Right ventricle myocardium inferior (tissue), 1 donor: ENCODE results near the gene NFIB. TPM values are rescaled to one million over a fixed set of nuclear protein-coding genes. Genes with fewer than 3 reads are reported as not detected.

ENCODE experiments used
- ATAC-seq: fragments of 200-7000 bp; cut with Tn5 transposase; one replicate; pipeline ENCODE4 v1.9.1; 2020; ENCODE audit warnings: mild to moderate bottlenecking, moderate library complexity
- DNase-seq: peaks from one replicate; pipeline ENCODE4 v3.0.0; 2021; ENCODE audit errors: missing footprints
- intact Hi-C: fragments of 100-400 bp; cut with DNase I; formaldehyde crosslinking; loops from one replicate; pipeline ENCODE4 v1.11.0; 2022
- total RNA-seq: library from RNA; stranded (reverse); fragmentation: NEBNext Ultra II Directional; extraction: Animal tissue kit (Norgen Biotek cat#: 25700); gene quantifications from one replicate; pipeline ENCODE4 v1.2.1, GENCODE V29; 2021
- donor health status: DM: no; HTN: yes; CAD: no; lungs with severe emphysema.

Gene NFIB
- total RNA-seq, 1 donor from 2014 or later, result 116 TPM

DNA sequence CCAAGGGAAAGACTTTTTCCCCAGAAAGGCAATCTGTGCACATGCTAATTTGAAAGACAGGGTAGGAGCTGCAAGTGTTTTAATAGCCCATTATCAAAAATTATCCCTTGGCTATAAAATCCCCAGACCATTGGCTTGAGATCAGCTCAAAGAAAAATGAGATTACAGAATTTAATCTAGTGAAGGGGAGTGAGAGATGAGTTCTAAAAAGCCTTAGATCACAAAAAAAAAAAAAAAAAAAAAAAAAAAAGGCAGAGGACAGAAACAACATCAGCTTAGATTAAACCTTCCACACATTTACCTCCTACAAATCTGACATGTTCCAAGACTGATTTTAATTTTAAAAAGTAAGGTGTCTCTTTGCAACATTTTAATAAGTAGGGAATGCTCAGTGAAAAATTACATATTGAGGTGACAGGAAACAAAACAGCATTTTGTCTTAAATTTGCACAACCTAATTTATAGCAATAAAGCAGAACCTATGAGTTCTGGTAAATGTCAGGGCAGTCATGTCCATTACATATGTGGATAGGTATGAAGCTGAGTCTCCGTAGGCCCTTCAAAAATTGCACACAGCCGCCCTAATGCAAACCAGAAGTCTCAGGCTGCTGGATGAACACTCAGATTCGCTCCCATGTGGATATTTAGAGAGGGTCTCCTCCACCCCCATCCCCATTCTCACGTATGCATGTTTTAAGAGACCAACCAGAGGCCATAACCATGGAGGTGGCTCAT lies 43.4 kb downstream of the NFIB start:
- ATAC-seq, result peak; percentile 34

GRCh38 chr9:14269916-14270315 lies 44.0 kb downstream of the NFIB start:
- intact Hi-C loops, result loop anchor here (5.0 kb wide), 1 partner anchor 42 kb away; the partner anchor contains the start of gene NFIB
- ATAC-seq, result no peak
- DNase-seq, result no peak

More for the DNA sequence above, 43.4 kb downstream of the NFIB start:
- no peak for DNase-seq
- intact Hi-C loops, result no loop called here

- no peak for ATAC-seq
- DNase-seq, result no peak
- intact Hi-C loops, result loop anchor here (5.0 kb wide), 1 partner anchor 42 kb away; no protein-coding TSS in a partner anchor
These were observed 50.0 kb downstream of the NFIB start for GRCh38 chr9:14263707-14264483.

DNA sequence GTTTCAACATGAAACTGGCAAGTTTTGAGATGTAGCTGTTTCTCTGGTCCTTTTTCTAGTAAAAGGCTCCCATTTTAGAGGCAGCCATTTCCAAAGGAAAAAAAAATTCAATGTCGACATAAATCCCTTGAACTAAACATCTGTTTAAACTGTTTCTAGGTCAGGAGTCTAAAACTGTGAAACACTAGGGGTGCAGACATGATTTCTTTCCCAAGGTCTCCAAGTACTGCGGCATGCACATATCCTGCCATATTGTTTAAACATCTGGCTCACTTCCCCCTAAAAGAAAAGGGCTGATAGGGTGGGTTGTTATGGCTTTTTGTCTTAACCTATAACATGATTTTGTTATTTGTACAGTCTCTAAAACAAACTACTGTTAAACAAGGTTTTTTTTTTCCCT lies 51.1 kb downstream of the NFIB start:
- intact Hi-C loops, result loop anchor here (5.0 kb wide), 1 partner anchor 41 kb away; no protein-coding TSS in a partner anchor
- DNase-seq (no peak), ATAC-seq (no peak)

GRCh38 chr9:14261616-14262015 lies 52.3 kb downstream of the NFIB start:
- ATAC-seq (no peak), DNase-seq (no peak)
- intact Hi-C loops, result loop anchor here (5.0 kb wide), 1 partner anchor 39 kb away; no protein-coding TSS in a partner anchor

- intact Hi-C loops, result loop anchor here (5.0 kb wide), 1 partner anchor 38 kb away; no protein-coding TSS in a partner anchor
- no peak for DNase-seq
- ATAC-seq, result no peak
These were observed 53.8 kb downstream of the NFIB start for GRCh38 chr9:14260101-14260500.

DNA sequence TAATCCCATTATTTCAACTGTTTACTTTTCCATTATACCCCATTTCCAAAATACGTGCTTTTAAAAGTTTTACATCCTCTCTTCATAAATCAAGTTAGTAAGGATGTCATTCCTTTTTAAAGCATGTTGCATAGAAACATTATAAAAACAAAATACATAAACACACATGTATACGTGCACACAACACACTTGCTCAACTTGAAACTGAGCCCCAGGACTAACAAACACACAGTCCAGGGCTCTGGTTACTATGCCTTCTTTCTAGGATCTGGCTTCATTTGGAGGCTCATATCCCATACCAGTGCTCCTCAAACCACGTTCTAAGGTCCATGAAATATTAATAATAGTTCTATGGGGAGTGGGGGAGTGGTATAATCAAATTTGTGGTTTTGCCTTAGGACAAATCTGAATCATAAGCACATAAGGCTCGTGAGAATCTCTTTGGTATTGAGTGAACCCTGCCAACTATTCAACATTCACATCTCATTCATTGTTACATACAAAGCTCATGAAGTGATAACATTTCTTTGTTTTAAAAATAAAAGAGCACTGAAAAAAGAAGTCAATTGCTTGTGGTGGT lies 55.2 kb downstream of the NFIB start:
- no peak for ATAC-seq
- DNase-seq, result no peak
- intact Hi-C loops, result no loop called here

GRCh38 chr9:14258156-14258555 lies 55.8 kb downstream of the NFIB start:
- ATAC-seq (peak; percentile 43), DNase-seq (no peak)
- intact Hi-C loops, result no loop called here

DNA sequence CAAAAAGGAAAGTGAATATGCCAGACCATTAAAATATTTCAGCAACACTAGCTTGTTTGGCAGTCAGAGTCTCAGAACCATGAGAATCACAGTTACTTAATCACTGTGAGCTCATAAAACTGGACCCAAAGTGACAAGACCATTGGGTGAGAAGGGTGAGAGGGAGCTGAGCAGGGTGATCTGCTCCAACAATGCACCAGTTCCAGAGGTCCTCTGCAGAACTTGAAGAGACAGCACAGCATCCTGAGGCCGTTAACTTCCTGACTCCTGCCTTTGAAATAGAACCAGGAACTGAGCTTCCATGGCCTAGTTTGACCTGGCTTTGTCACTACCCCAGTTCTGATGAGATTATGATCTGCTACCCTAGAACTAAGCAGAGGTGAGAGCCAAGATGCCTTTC lies 57.4 kb downstream of the NFIB start:
- no peak for DNase-seq
- intact Hi-C loops, result no loop called here

GRCh38 chr9:14251154-14252071 lies 62.5 kb downstream of the NFIB start:
- peak; percentile 93 for ATAC-seq

More for the DNA sequence above, 57.4 kb downstream of the NFIB start:
- peak; percentile 81 for ATAC-seq

DNA sequence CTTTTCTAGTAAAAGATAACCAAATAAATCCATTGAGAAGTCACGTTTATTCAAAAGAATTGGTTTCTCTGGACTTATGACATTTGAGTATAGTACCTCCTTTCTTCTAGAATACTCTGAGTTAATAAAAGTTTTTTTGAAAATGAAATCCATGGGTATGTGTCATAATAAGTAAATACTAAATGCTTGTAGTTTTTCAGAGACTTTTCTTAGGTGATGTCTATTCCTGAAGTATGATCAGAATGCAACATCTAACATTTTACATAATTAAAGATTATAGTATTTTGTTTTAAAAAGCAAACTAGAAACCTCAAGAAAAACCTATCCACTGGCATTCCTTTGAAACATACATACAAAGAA lies 63.2 kb downstream of the NFIB start:
- intact Hi-C loops, result loop anchor here (5.0 kb wide), 3 partner anchors 38 to 102 kb away; no protein-coding TSS in a partner anchor
- DNase-seq (no peak), ATAC-seq (no peak)

More at GRCh38 chr9:14251154-14252071, 62.5 kb downstream of the NFIB start:
- DNase-seq, result peak; percentile 79
- intact Hi-C loops, result loop anchor here (5.0 kb wide), 3 partner anchors 39 to 101 kb away; no protein-coding TSS in a partner anchor

DNA sequence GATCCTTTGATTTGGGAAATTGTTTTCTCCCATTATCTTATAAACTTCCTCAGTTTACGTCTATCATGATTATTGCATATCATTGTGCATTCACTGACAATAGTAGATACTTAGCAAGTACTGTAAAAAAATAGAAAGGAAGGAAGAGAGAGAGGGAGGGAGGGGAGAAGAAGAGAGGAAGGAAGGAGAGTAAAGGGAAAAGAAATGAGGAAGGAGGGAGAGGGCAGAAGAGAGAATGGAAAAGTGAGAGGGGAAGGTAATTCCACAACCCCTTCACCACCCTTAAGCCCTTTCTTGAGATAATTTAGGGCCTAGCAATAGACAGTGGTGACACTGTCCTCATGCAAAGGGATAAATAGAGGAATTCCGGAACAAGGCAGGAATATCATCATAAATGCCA lies 64.4 kb downstream of the NFIB start:
- ATAC-seq (no peak), DNase-seq (no peak)
- intact Hi-C loops, result no loop called here

- no peak for ATAC-seq
- DNase-seq, result no peak
- intact Hi-C loops, result no loop called here
These were observed 65.8 kb downstream of the NFIB start for GRCh38 chr9:14248149-14248548.

DNA sequence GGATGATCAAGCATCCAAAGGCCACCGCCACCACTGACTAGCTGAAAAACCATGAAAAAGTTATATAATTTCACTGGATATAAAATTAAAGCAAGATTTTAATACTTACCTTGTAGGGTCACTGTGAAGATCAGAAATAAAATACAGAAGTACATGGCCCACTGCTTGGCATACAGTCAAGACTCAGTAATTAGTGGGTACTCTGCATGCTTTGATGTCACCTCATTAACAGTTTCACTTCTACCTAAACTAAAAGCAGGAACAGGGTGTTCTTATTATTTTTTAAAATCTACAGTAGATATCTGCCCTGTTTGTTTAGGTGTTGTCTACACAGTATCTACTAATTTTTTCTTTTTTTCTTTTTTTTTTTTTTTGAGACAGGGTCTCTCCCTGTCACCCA lies 66.4 kb downstream of the NFIB start:
- intact Hi-C loops, result no loop called here
- ATAC-seq (no peak), DNase-seq (no peak)

DNA sequence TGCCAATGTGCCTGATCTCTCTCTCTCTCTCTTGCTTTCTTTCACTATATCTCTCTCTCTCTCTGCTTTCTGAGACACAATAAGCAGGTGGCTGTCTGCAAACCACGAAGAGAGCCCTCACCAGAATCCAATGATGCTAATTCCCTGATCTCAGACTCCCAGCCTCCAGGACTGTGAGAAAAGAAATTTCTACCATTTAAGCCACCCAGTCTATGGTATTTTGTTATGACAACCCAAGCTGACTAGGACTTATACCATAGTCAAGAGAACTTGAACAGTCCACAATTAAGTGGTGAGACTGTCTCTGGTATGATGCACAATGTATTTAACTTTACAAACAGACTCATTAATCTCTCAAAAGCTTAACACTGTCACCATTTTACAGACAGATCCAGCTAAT lies 67.0 kb downstream of the NFIB start:
- DNase-seq (no peak), ATAC-seq (no peak)

GRCh38 chr9:14245901-14246525 lies 67.9 kb downstream of the NFIB start:
- intact Hi-C loops, result no loop called here
- DNase-seq, result no peak
- no peak for ATAC-seq

More for the DNA sequence above, 67.0 kb downstream of the NFIB start:
- intact Hi-C loops, result no loop called here

- DNase-seq, result no peak
- ATAC-seq, result no peak
- intact Hi-C loops, result loop anchor here (5.0 kb wide), 1 partner anchor 131 kb away; no protein-coding TSS in a partner anchor
These were observed 70.4 kb downstream of the NFIB start for GRCh38 chr9:14243514-14244042.
